ENCODE measurements around the gene LMF1.

The LMF1 gene

DNA sequence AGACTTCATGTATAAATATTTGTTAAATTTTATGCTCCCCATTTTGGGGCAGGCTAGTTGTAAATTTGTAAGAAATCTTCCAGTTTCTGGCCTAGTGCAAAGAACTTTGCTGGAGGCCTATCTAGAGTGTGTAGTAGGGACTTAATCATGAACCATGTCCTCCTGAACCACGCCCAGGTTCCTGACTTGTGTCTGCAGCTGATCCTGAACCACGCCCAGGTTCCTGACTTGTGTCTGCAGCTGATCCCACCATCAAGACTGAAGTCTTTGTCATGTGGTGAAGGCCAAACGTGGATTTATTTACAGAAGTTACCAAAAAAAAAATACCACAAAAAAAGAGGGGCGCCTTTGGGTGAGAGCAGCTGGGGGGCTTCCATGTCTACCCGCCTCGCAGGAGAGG lies 33.1 kb downstream of the LMF1 start:
- Histone ChIP-seq H3K4me1 (ENCODE audit: low read length) (no peaks in the 10 kb centered on the region), H3K27ac (ENCODE audit: low read length) (no peak overlapping the region), H3K4me2 (ENCODE audit: low read length) (no peak overlapping the region), H4K20me1 (ENCODE audit: insufficient read depth, low read length) (no peaks in the 10 kb centered on the region), H3K79me2 (ENCODE audit: low read length) (no peaks in the 10 kb centered on the region), H3K9ac (ENCODE audit: low read length) (no peak overlapping the region), H2AFZ (ENCODE audit: low read depth, low read length) (no peak overlapping the region), H3K4me3 (ENCODE audit: low read length) (no peak overlapping the region), H3K9me3 (ENCODE audit: insufficient read depth, low read length) (peaks cover 4% of the 10 kb centered on the region; the same call in 1 of the 2 replicates), H3K27me3 (ENCODE audit: low read depth, low read length) (no peaks in the 10 kb centered on the region), H3K36me3 (replicated peaks; ENCODE audit: low read depth, low read length) (no peaks in the 10 kb centered on the region)
- TF ChIP-seq CTCF (IDR thresholded peaks at IDR 0.05; ENCODE audit: low read depth, low read length): no peak
- TF ChIP-seq EZH2phosphoT487 (IDR thresholded peaks at IDR 0.05; ENCODE audit: low read depth): no peak

DNA sequence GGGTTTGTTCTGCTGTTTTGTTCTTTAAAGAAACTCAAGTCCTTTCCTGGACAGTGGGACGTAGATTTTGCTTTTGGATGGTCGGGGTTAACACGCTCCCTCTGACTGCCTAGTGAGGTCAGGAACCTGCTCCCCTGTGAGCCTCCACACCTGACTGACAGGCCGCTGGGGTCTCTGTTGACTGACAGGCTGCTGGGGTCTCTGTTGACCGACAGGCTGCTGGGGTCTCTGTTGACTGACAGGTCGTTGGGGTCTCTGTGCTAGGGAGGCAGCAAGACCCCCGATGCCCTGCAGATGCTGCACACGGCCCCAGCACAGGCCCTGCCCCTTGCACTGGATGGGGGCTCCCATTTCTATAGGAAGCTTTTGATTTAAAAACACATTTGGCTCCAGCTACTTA lies 33.5 kb downstream of the LMF1 start:
- Histone ChIP-seq H3K4me2 (ENCODE audit: low read length) (no peak overlapping the region), H3K9ac (ENCODE audit: low read length) (no peak overlapping the region), H3K36me3 (replicated peaks; ENCODE audit: low read depth, low read length) (no peaks in the 10 kb centered on the region), H3K27me3 (ENCODE audit: low read depth, low read length) (no peaks in the 10 kb centered on the region), H3K9me3 (ENCODE audit: insufficient read depth, low read length) (peaks cover 4% of the 10 kb centered on the region; the same call in 1 of the 2 replicates), H3K79me2 (ENCODE audit: low read length) (no peaks in the 10 kb centered on the region), H3K4me3 (ENCODE audit: low read length) (no peak overlapping the region), H3K4me1 (ENCODE audit: low read length) (no peaks in the 10 kb centered on the region), H3K27ac (ENCODE audit: low read length) (no peak overlapping the region), H2AFZ (ENCODE audit: low read depth, low read length) (no peak overlapping the region), H4K20me1 (ENCODE audit: insufficient read depth, low read length) (no peaks in the 10 kb centered on the region)
- TF ChIP-seq EZH2phosphoT487 (IDR thresholded peaks at IDR 0.05; ENCODE audit: low read depth) (no peak), CTCF (IDR thresholded peaks at IDR 0.05; ENCODE audit: low read depth, low read length) (no peak)

DNA sequence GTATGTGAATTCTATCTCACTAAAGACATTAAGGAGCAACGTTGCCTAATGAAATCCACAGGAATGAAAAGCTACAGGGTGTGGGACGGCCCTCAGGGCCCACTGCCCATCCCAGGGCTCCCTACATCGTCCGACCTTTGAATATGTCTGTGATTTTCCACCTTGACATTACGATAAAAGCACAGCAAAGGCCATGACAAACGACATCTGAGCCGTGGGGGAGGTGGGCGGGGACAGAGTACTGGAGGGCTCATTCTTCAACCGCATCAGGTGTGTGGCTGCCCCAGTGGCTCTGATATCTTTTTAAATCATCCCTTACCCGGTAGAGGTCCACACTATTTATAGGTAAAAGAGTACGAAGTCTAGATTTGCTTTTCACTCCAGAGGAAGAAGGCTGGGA lies 35.1 kb downstream of the LMF1 start:
- Histone ChIP-seq H4K20me1 (ENCODE audit: insufficient read depth, low read length) (no peaks in the 10 kb centered on the region), H3K36me3 (replicated peaks; ENCODE audit: low read depth, low read length) (no peaks in the 10 kb centered on the region), H3K79me2 (ENCODE audit: low read length) (no peaks in the 10 kb centered on the region), H3K4me3 (ENCODE audit: low read length) (no peak overlapping the region), H3K4me2 (ENCODE audit: low read length) (no peak overlapping the region), H3K27me3 (ENCODE audit: low read depth, low read length) (no peaks in the 10 kb centered on the region), H3K9me3 (ENCODE audit: insufficient read depth, low read length) (no peaks in the 10 kb centered on the region), H2AFZ (ENCODE audit: low read depth, low read length) (no peak overlapping the region), H3K4me1 (ENCODE audit: low read length) (no peaks in the 10 kb centered on the region), H3K9ac (ENCODE audit: low read length) (no peak overlapping the region), H3K27ac (ENCODE audit: low read length) (no peak overlapping the region)
- TF ChIP-seq CTCF (IDR thresholded peaks at IDR 0.05; ENCODE audit: low read depth, low read length): no peak
- TF ChIP-seq EZH2phosphoT487 (IDR thresholded peaks at IDR 0.05; ENCODE audit: low read depth): no peak

GRCh38 chr16:934178-934577 lies 36.6 kb downstream of the LMF1 start:
- no peaks in the 10 kb centered on the region for H4K20me1 ChIP-seq (ENCODE audit: insufficient read depth, low read length)
- no peaks in the 10 kb centered on the region for H3K4me1 ChIP-seq (ENCODE audit: low read length)
- H3K27ac ChIP-seq (ENCODE audit: low read length): no peak overlapping the region
- H3K4me2 ChIP-seq (ENCODE audit: low read length): no peak overlapping the region
- H3K9ac ChIP-seq (ENCODE audit: low read length): no peak overlapping the region
- H3K36me3 ChIP-seq (replicated peaks; ENCODE audit: low read depth, low read length): no peaks in the 10 kb centered on the region
- no peaks in the 10 kb centered on the region for H3K79me2 ChIP-seq (ENCODE audit: low read length)
- no peaks in the 10 kb centered on the region for H3K27me3 ChIP-seq (ENCODE audit: low read depth, low read length)
- no peaks in the 10 kb centered on the region for H3K9me3 ChIP-seq (ENCODE audit: insufficient read depth, low read length)
- TF ChIP-seq EZH2phosphoT487 (IDR thresholded peaks at IDR 0.05; ENCODE audit: low read depth) (no peak), CTCF (IDR thresholded peaks at IDR 0.05; ENCODE audit: low read depth, low read length) (no peak)
- no peak overlapping the region for H3K4me3 ChIP-seq (ENCODE audit: low read length)
- H2AFZ ChIP-seq (ENCODE audit: low read depth, low read length): no peak overlapping the region
